Measurements from ENCODE around the gene GAREM2.
"Not testable (repeated sequence)": the region's sequence is repeated elsewhere in the genome, so short reads cannot be mapped to it uniquely, and the experiment has no call there.

The GAREM2 gene

DNA sequence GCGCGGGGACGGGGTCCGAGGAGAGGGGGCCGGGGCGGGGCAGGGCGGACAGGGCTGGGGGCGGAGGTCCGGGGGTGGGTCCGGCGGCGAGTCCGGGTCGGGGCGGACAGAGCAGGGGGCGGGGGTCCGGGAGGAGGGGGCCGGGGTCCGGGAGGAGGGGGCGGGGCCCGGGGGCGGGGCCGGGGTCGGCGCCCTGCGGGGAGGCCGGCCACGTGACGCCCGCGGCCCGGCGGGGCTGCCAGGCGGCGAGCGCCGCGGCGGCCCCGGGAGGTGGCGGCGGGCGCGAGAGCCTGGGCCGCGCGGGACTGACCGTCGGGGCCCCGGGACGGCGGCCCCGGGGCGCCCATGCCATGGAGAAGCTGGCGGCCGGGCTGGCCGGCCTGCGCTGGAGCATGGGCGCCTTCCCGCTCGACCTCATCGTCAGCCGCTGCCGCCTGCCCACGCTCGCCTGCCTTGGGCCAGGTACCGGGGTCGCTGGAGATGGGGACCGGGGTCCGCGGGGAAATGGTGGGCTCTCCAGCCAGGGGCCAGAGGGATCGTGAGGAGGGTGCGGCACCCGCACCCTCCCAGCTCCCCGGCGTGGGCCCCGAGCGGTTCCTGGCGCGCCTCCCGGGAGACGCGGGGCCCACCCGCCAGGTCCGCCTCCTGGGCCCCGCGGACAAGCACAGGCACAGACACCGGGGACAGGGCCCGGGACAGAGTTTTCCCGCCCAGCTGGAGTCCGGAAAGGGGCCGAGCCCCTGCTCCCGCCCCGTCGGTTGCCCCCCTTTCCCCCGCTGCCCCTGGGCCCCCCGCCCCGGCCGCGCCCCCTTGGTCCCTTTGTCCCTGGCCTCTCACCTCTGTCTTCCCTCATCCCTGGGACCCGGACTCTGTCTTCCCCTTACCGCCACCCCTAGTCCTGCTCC, at the start of gene GAREM2:
Gene GAREM2 (plus strand): TSS at position 218 of the 905 bp plus-strand sequence. CDS start 133 bp downstream, at position 351.
- no peak for DNase-seq

GRCh38 chr2:26123426-26123825, 49.5 kb upstream of the GAREM2 start:
- DNase-seq = no peak

GRCh38 chr2:26126074-26126473, 46.8 kb upstream of the GAREM2 start:
- DNase-seq = no peak

DNA sequence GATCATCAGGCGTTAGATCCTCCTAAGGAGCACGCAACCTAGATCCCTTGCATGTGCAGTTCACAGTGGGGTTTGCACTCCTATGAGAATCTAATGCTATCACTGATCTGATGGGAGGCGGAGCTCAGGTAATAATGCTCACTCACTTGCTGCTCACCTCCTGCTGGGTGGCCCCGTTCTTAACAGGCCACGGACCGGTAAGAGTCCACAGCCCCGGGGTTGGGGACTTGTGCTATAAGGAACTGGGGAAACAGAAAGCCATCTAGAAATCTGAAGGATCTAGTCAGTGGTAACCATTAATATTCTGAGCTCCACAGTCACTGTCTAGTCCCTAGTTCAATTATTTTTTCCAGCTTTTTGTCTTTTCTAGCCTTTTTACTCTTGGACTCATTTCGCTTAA, 44.7 kb upstream of the GAREM2 start:
- no peak for DNase-seq

DNA sequence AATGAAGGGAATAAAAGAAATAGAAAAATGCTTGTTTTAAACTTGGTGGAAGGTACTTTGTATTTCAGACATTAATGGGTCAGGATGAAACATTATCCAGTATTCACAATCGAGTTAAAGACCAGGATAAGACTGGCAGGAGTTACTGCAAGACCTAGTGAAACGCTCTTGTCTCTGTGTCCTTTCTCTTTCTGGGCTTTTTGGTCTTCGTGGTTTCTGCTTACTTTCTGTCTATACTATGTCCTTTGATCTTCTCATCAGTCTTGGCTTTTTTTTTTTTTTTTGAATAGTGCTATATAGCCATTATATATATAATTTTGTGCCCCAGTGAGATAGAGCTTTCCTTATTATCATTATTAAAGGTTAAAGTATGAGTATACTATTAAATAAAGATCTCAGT, 42.1 kb upstream of the GAREM2 start:
- no peak for DNase-seq

DNA sequence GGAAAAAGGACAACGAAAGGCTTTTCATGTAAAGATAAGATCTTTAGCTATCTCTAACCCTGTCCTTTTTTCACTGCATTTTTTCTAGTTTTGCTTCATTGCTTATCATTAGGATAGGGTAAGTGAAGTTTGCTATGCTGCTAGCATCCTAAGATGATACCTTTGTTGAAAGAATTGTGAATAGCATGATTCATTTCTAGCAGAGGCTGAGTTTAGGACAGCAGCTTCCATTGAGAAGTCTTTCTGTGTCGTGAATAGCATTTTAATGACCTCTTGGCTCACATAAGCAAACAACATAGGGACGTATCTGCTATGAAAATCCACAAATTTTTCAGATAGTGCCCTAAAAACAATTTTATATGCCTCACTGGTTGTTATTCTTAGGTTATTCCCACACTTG, 36.4 kb upstream of the GAREM2 start:
- DNase-seq = no peak

- peak; percentile 22 for DNase-seq
Observed at GRCh38 chr2:26139269-26140183, 33.4 kb upstream of the GAREM2 start.

DNA sequence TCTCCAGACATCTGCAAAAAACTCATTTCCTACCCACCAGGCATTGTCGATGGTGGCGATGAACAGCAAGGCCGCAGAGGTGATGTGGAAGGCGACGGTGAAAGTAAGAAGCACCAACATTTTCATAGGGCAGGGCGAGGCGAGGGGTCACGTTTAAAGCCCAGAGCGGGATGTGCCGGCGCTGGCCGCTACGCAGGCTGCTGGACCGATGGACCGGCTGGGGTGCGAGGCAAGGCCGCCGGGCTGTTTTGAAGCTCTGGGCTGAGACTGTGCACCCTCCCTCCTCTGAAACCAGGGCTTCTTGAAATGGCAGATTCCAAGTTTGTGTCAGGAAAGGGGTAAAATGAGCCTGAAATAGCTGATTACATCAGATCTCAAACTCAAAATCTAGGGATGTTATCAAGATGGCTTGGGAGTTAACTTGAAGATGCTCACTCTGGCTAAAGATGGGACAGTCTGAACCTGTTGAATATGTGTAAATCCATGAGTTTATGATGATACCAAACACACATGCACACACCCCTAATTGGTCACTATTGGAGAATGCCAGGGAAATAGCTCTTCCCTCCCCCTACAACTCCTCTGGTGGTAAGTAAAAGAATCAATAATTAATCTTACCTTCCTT, 31.6 kb upstream of the GAREM2 start:
- DNase-seq = no peak

GRCh38 chr2:26144031-26144430, 28.9 kb upstream of the GAREM2 start:
- peak; percentile 69 for DNase-seq

GRCh38 chr2:26144953-26145680, 27.8 kb upstream of the GAREM2 start:
- peak; percentile 81 for DNase-seq

DNA sequence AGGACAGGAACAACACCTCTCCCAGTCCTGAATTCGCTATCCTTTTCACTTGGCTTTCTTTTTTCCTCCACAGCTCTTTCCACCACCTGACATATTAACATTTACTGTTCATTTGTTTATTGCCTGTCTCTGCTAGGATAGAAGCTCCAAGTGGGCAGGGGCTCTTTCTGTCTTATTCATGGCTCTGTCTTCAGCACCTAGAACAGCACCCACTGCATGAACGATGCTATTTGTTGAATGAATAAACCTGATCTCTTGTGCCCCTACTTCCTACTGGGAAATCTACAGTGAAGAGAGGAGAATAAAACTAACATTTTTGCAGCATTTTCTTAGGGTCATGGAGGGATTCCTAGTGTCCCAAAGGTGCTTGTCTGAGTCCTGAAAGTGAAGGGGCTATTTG, 24.4 kb upstream of the GAREM2 start:
- DNase-seq = no peak

- DNase-seq = no peak
Observed at GRCh38 chr2:26150243-26150642, 22.6 kb upstream of the GAREM2 start.

DNA sequence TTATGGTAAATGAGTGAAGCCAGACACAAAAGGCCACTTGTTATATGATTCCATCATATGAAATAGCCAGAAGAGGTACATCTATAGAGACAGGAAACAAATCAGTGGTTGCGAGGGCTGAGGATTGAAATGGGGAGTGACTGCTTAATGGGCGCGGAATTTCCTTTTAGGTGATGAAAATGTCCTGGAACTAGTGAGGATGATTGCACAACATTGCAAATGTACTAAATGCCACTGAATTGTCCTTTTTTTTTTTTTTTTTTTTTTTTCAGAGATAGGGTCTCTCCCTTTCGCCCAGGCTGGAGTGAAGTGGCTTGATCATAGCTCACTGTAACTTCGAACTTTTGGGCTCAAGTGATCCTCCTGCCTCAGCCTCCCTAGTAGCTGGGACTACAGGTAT, 15.3 kb upstream of the GAREM2 start:
- DNase-seq = no peak

DNA sequence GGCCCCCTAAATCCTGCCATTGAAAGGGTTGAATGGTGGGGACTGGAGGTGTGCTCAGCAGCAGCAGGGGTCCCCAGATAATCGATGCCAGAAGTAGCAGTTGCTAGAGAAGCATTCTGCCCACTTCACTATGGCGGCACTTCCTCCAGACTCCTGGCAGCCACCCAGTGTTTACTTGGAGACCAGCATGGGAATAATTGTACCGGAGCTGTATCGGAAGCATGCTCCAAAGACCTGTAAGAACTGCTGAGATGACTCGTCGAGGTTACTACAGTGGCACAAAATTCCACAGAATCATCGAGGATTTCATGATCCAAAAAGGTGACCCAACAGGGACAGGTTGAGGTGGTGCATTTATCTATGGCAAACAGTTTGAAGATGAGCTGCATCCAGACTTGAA, 11.0 kb upstream of the GAREM2 start:
- no peak for DNase-seq

DNA sequence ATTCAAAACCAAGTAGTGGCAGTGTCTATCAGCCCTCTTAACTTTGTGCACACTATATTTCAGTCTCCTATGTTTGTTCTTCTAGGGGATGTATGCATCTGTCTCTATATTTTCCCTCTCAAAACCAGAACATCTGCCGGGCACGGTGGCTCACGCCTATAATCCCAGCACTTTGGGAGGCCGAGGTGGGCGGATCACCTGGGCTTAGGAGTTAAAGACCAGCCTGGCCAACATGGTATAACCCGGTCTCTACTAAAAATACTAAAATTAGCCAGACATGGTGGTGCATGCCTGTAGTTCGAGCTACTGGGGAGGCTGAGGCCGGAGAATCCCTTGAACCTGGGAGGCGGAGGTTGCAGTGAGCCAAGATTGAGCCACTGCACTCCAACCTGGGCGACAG, 9.9 kb upstream of the GAREM2 start:
- no peak for DNase-seq

GRCh38 chr2:26164231-26164630, 8.7 kb upstream of the GAREM2 start:
- DNase-seq = no peak

DNA sequence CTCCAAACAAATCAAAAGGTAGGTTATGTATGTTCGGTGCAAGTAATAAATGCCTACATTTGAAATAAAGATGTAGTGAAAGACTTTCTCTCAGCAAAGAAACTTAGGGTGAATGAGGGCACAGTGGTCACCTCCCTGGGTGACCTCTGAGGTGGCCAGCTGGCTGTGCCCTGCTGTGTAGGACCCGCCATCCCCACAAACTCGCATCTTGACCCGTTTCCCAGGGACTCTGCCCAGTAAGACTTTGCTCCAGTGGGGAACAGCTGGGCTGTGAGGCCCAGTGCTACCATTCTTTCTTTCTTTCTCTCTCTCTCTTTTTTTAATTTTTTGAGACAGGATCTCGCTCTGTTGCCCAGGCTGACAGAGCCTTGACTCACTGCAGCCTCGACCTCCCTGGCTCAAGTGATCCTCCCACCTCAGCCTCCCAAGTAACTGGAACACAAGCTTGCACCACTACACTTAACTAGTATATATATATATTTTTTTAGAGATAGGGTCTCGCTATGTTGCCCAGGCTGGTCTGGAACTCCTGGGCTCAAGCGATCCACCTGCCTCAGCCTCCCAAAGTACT, 8.2 kb upstream of the GAREM2 start:
- DNase-seq = no peak

DNA sequence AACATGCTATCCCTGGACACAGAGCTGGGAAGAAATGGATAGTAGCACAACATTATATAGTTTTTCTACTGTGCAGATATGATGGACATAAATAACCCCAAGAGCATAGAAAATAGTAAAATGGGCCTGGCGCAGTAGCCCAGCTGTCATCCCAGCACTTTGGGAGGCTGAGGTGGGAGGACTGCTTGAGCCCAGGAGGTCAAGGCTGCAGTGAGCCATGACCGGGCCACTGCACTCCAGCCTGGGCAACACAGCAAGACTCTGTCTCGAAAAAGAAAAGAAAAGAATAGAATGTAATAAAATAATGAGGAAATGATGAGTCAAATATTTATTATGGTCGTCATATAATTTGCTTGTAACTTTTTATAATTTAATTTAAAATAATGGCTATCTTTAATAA, 7.5 kb upstream of the GAREM2 start:
- no peak for DNase-seq

DNA sequence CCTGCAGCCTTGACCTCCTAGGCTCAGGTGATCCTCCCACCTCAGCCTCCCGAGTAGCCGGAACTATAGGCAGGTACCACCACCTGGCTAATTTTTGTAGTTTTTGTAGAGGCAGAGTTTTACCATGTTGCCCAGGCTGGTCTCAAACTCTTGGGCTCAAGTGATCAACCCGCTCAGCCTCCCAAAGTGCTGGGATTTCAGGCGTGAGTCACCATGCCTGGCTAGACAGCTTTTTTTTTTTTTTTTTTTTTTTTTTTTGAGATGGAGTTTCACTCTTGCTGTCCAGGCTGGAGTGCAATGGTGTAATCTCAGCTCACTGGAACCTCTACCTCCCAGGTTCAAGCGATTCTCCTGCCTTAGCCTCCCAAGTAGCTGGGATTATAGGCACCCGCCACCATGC, 6.3 kb upstream of the GAREM2 start:
- DNase-seq = not testable (repeated sequence)

GRCh38 chr2:26168785-26169184, 4.1 kb upstream of the GAREM2 start:
- DNase-seq = no peak

GRCh38 chr2:26169226-26169625, 3.7 kb upstream of the GAREM2 start:
- no peak for DNase-seq

DNA sequence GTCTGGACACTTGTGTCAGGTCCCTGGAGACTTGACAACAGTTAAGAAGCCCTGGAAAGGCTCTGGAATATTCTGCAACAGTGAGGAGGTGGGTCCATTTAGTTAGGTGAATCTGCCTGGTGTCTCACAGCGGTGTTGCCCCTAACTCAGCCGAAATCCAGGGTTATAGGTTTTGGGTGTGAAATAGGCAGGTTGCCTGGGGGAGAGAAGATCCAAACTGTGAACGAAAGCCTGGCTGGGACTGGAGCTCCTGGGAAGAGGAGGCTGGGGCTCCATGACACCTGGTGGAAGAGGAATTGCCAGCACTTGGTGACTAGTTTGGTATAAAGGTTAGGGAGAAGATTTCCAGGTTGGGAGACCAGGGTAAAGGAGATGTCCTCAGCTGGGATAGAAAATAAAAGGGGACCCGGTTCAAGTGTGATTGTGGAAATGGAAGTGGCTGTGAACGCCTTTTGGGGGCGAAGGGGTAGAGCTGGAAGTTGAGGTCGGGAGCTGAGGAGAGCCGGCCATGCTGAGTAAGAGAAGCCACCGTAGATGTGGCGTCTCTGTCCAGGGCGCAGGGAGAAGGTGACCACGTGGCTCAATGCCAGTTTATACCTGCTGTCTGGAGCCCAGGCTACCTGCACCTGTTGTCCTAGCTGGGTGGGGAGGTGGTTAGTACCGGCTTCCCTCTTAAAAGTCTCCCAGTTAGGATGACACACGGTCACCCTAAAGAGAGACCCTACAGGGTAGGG, 3.0 kb upstream of the GAREM2 start:
- DNase-seq = no peak
